Ishikawa (cell line): ENCODE results near the gene SLC25A5.
A peak's percentile ranks its signal among the peaks of the same experiment; 100 is the strongest.

Experiments
- CEBPB ChIP-seq: IDR thresholded peaks from 2 replicates; pipeline ENCODE4 v1.6.1; 2012
- CREB1 ChIP-seq: IDR thresholded peaks from 2 replicates; pipeline ENCODE4 v1.6.1; 2012; ENCODE audit warnings: low read depth
- EGR1 ChIP-seq: IDR thresholded peaks from 2 replicates; pipeline ENCODE4 v1.6.1; 2012
- EP300 ChIP-seq: IDR thresholded peaks from 2 replicates; pipeline ENCODE4 v1.6.1; 2012; ENCODE audit warnings: borderline replicate concordance
- FOXM1 ChIP-seq: IDR thresholded peaks from 2 replicates; pipeline ENCODE4 v1.6.1; 2012; ENCODE audit warnings: low read depth, borderline replicate concordance
- NFIC ChIP-seq: IDR thresholded peaks from 2 replicates; pipeline ENCODE4 v1.6.1; 2012
- RAD21 ChIP-seq: IDR thresholded peaks from 2 replicates; pipeline ENCODE4 v1.6.1; 2012; ENCODE audit warnings: low read depth
- TAF1 ChIP-seq: IDR thresholded peaks from 2 replicates; pipeline ENCODE4 v1.6.1; 2012; ENCODE audit warnings: low read depth, mild to moderate bottlenecking
- TCF12 ChIP-seq: IDR thresholded peaks from 2 replicates; pipeline ENCODE4 v1.6.1; 2012; ENCODE audit warnings: low read depth
- TEAD4 ChIP-seq: IDR thresholded peaks from 2 replicates; pipeline ENCODE4 v1.6.1; 2012
- YY1 ChIP-seq: IDR thresholded peaks from 2 replicates; pipeline ENCODE4 v1.6.1; 2012; ENCODE audit warnings: low read depth
- ZBTB7A ChIP-seq: IDR thresholded peaks from 2 replicates; pipeline ENCODE4 v1.6.1; 2012; ENCODE audit warnings: low read depth
- TF ChIP-seq, protein P1 (sequence below): IDR thresholded peaks from 2 replicates; pipeline ENCODE4 v1.6.1; 2012; ENCODE audit warnings: low read depth, mild to moderate bottlenecking
- TF ChIP-seq, protein P2 (sequence below): IDR thresholded peaks from 2 replicates; pipeline ENCODE4 v1.6.1; 2012
- TF ChIP-seq, protein P3 (sequence below): IDR thresholded peaks from 2 replicates; pipeline ENCODE4 v1.6.1; 2012

The SLC25A5 gene

DNA sequence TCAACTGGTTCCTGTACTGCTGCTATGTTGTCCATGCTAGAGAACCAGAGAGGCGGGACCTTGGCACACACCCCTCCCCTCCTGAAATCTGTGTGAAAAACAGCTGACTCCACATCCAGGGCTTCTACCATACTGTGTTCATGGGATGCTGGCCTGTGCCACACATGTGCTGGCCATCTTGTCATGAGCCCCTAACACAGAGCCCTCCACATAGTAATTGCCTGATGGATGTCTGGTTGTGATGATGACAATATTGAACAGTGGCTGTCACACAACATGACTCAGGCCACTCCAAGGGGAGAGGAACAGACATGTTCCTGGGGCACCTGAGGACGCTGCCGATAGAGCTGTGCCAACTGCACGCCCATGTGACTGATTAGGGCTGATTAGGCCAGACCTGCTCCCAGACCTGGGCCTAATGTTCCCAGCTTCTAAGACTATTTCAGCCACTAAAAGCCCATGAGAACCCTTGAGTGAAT is 13.1 kb downstream of the SLC25A5 start:
- TF ChIP-seq NFIC (no peak), FOXM1 (no peak), TCF12 (no peak), ZBTB7A (no peak)
- TF ChIP-seq, protein P1, sequence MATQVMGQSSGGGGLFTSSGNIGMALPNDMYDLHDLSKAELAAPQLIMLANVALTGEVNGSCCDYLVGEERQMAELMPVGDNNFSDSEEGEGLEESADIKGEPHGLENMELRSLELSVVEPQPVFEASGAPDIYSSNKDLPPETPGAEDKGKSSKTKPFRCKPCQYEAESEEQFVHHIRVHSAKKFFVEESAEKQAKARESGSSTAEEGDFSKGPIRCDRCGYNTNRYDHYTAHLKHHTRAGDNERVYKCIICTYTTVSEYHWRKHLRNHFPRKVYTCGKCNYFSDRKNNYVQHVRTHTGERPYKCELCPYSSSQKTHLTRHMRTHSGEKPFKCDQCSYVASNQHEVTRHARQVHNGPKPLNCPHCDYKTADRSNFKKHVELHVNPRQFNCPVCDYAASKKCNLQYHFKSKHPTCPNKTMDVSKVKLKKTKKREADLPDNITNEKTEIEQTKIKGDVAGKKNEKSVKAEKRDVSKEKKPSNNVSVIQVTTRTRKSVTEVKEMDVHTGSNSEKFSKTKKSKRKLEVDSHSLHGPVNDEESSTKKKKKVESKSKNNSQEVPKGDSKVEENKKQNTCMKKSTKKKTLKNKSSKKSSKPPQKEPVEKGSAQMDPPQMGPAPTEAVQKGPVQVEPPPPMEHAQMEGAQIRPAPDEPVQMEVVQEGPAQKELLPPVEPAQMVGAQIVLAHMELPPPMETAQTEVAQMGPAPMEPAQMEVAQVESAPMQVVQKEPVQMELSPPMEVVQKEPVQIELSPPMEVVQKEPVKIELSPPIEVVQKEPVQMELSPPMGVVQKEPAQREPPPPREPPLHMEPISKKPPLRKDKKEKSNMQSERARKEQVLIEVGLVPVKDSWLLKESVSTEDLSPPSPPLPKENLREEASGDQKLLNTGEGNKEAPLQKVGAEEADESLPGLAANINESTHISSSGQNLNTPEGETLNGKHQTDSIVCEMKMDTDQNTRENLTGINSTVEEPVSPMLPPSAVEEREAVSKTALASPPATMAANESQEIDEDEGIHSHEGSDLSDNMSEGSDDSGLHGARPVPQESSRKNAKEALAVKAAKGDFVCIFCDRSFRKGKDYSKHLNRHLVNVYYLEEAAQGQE = no peak

DNA sequence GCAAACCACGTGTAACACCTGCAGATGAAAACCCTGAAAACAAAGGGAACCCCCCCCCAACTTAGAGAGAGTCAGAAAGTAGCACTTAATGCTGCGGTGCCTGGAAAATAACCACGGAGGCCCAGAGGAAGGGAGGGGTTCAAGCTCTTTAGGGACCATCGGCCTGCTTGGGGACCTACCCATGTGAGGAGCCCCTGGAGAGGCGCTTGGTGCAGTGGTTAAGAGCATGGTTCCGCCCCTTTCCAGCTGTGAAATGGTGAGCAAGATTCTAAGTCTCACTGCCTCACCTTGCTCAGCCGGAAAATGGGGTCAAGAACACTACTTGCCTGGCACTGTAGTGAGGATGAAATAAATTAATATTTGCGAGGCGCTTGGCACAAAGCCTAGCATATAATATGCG is 13.8 kb downstream of the SLC25A5 start:
- no peak for TF ChIP-seq YY1
- TF ChIP-seq NFIC = no peak
- TF ChIP-seq TCF12 = no peak
- no peak for TF ChIP-seq TEAD4
- no peak for TF ChIP-seq RAD21
- no peak for TF ChIP-seq CREB1
- TF ChIP-seq, protein P2, sequence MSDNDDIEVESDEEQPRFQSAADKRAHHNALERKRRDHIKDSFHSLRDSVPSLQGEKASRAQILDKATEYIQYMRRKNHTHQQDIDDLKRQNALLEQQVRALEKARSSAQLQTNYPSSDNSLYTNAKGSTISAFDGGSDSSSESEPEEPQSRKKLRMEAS = no peak

DNA sequence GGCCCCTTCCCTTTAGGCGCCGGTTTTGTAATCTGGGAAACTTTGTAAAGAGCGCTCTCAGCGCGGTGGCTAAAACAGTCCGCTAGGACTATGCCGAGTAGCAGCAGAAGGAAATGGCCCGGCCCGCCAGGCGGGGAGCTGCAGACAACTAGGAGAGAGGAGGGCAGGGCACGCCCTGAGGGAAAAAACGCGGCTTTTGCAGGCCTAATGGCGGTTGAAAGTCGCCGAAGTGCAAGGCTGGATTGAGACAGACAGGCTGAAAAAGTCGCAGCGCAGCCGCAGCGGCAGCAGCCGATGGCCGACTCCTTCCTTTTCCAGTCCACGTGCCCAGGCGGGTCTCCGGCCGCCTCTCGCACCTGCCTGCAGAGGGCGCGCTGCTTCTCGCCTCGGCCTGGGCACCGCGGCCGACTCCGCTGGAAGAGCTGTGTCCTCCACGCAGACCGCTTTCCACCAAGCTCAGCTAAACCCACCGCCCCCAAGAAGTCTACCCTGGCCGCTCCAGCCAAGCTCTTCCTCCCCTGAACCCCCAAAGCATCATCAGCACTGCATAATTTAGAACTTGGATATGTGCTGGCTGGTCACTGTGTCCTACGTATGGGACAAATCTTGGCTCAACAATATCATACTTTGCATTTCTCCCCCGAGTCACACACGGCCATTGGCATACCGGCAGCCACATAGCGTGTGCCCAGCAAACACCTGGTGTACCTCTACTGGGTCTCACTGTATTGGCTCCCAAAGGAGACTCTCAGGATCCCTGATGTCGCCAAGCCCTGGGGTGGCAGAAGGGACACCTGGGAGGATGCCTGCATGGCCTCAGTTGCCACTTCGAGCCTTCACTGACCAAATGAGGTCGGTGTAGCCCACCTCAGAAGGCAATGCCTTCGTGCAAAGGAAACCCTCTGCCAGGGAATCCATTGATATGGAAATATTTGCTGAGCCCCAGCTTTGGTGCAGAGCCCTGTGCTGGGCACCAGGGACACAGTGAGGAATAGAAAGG is 14.5 kb downstream of the SLC25A5 start:
- TF ChIP-seq, protein P3, sequence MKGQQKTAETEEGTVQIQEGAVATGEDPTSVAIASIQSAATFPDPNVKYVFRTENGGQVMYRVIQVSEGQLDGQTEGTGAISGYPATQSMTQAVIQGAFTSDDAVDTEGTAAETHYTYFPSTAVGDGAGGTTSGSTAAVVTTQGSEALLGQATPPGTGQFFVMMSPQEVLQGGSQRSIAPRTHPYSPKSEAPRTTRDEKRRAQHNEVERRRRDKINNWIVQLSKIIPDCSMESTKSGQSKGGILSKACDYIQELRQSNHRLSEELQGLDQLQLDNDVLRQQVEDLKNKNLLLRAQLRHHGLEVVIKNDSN = peak; percentile 75
- TF ChIP-seq EGR1 (no peak), YY1 (peak; percentile 63; the same call in 1 of the 2 replicates), TCF12 (no peak), TAF1 (0 out of 2 replicates have a peak, but pooled peaks have one; percentile 21), RAD21 (peak; percentile 27; the same call in 1 of the 2 replicates)
- TF ChIP-seq, protein P2 = peak; percentile 92
- TF ChIP-seq, protein P1 = no peak

DNA sequence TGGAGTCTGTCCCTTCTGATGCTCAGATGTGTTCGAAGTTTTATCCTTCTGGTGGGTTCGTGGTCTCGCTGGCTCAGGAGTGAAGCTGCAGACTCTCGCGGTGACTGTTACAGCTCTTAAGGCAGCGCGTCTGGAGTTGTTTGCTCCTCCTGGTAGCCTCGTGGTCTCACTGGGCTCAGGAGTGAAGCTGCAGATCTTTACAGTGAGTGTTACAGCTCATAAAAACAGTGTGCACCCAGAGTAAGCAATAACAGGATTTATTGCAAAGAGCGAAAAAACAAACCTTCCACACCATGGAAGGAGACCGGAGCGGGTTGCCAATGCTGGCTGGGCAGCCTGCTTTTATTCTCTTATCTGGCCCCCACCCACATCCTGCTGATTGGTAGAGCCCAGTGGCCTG is 18.5 kb downstream of the SLC25A5 start:
- no peak for TF ChIP-seq EP300
- TF ChIP-seq YY1 = no peak
- no peak for TF ChIP-seq ZBTB7A
- no peak for TF ChIP-seq CREB1
- no peak for TF ChIP-seq RAD21
- no peak for TF ChIP-seq TAF1
- TF ChIP-seq, protein P2 = no peak
- TF ChIP-seq, protein P3 = no peak
- no peak for TF ChIP-seq TCF12
- no peak for TF ChIP-seq FOXM1
- TF ChIP-seq TEAD4 = no peak
- no peak for TF ChIP-seq CEBPB
- no peak for TF ChIP-seq EGR1
- no peak for TF ChIP-seq NFIC
- TF ChIP-seq, protein P1 = no peak
